IPS DF 4.7 (cell line): Measurements from ENCODE around the gene CDH4.
"Not testable (repeated sequence)": the region's sequence is repeated elsewhere in the genome, so short reads cannot be mapped to it uniquely, and the experiment has no call there.

Source experiments
- DNase-seq: peaks from one replicate; pipeline ENCODE4 v3.0.0-alpha.2; 2013; ENCODE audit warnings: low spot score; ENCODE audit errors: extremely low read depth

CDH4 gene

DNA sequence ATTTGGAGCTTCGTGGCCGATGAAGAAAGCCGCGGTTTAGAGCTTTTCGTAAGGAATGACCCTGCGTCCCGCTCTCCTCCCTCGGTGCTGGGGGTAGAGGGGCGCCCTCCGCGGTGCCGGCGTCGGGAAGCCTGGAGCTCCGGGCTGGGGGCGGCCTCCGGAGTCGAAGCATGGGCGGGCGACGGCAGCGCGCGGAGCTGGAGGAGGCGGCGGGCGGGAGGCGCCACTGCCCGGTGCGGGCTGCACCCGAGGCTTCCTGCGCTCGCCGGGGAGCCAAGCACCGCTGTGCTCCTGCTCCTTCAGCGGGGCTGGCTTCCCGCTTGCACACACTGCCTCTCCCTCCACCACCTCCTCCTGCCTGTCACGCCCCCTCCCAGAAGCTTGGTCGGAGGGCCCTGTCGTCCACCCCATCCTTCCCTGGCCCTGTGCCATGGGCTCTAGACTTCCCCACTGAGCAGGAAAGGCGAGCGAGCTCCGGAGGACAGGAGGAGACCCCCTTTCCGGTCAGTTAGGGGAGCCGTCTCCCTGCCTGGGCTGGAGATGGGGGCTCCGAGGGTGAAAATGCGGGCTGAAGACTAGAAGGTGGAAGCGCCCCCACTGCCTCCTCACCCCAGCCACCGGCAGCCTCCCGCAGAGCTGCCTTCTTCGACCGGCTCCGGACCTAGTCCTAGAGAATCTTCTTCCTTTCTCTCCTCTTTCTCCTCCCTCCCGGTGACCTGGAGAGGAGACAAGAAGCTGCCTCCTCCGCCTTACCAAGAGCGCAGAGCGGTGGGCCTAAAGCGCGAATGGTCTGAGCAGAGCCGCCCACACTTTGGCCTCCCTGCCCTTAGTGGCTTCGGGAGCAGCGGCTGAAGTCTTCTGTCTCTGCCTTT lies 1.8 kb downstream of the CDH4 start:
- DNase-seq, result no peak

DNA sequence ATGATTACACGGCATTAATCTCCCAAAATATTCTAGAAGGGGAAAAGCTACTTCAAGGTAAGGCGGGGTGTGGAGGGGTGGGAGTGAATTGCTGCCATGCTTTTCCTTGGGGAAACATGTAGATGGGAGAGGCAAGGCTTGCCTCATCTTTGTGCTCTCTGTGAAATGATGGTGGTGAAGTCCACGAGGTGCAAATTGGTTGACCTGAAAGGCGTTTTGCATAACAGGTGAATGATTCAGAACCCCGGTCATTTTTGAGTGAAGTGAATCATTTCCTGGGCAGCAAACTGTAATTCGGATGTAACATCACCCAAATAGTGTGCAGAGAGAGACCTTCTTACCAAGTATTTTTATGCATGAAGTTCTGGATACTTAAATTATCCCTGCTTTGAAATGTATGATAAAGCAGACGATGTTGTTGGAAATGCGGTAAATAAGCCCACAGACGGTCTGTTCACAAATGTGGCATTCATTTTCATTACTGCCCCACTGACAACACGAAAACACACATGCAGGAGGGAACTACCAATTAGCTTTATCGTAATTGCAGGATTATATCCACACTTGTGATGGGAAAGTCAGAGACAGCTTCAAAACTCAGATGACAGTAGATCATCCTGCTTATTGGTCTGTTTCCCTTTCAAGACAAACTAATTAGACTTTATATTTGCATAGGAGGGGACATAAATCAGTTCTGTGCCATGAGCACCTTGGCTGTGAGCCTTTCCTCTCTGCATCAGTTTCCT lies 3.0 kb downstream of the CDH4 start:
- DNase-seq, result no peak

DNA sequence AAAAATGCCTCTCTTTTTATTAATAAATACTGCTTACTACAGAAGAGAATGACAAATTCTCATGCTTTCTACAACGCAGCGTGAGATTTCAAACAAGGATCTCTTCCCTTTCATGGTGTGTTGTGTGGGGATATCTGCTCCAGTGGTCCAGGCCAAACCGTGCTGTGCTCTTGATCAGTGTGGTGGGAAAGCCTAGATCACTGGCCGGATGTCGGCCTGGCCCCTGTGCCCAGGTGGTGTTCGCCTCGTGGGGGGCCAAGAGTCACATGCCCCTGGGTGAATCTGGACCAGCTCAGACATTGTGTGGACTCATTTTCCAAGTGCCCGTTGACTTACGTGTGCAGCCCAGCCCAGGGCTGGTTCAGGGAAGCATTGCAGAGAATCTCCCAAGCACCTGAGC lies 4.3 kb downstream of the CDH4 start:
- no peak for DNase-seq

DNA sequence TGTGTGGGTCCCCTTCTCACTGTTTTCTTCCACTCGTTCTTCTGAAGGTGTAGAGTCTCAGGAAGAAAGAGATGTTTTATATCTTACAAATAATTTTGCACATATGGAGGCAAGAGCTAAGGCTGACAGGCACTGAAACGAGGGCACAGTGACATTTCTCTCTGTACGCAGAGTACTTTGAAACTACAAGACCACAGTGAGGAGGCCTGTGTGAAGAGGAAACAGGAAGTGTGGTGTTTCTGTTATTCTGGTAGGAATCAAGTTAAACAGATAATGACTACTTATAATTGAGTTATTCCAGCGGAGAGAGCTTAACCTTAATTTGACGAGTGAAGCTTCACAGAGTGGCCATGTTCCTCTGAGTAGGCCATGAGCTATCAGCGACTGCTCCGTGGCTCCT lies 4.8 kb downstream of the CDH4 start:
- no peak for DNase-seq

DNA sequence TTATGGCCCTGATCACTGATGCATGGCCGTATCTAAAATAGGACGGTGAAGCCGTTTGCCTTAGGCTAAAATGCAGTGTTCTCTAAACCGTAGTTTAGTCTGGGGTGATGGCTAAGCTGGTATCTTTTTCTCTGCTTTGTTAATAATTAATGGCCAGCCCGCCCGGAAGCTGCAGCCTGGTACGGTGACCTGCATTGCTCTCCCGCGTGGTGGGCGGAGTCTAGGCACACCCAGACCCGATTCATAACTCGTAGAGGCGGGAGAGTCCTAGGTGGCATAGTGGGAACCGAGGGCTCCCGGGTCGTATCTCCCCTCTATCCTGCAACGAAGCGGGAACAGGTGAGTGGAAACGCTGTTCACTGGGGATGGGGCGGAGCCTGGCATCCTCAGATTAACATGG lies 5.5 kb downstream of the CDH4 start:
- DNase-seq, result no peak

DNA sequence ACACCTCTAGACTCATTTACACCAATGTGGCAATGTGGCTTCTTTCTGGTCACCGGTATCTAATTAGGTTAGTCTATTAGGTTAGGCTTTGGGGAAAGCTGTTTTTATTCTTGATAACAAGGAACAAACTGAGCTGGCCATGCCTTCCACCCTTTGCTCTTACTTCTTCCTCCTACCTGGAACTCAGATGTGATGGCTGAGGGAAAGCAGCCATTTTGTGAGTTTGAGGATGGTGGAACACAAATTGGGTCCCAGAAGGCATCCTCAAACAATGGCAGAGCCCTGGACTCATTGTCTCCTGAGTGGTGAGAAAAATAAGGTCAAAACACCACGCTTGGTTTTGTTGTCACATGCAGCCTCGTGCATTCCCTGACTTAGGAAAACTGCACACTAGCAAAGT lies 7.7 kb downstream of the CDH4 start:
- no peak for DNase-seq

DNA sequence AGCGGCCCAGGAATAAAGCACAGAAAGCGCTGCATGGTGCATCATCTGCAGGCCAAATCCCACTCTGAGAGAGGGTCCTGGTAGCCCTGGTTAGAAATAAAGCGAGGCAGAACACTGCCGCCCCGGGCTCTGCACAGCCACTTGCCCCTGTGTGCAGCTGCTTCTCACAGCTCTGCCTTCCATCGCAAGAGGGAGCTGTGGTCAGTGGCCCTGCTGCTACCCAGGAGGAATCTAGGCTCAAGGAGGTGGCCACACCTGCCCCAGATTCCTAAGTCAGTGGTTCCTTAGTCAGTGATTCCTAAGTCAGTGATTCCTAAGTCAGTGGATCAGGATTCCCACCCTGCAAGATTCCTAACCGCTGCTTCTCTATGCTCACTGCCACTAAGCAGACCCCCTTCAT lies 8.8 kb downstream of the CDH4 start:
- DNase-seq, result no peak

DNA sequence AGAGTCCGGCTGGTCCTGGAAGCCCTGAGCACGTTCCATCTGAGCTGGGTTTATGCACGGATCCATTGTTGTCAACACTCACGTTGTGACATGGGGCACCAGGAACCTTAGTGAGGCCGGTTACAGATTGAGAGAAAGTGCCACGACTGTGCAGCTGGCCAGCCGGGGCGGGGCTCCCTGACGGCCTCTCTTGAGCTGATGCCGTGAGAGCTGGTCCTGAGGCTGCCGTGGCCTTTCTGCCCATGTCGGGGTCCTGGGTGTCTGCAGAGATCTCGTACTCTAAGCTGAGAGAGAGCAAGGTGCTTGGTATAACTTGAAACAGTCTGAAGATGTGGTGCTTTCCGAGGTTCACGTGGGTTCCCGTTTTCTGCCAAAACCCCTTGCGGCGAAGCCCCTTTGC lies 10.0 kb downstream of the CDH4 start:
- DNase-seq, result no peak

DNA sequence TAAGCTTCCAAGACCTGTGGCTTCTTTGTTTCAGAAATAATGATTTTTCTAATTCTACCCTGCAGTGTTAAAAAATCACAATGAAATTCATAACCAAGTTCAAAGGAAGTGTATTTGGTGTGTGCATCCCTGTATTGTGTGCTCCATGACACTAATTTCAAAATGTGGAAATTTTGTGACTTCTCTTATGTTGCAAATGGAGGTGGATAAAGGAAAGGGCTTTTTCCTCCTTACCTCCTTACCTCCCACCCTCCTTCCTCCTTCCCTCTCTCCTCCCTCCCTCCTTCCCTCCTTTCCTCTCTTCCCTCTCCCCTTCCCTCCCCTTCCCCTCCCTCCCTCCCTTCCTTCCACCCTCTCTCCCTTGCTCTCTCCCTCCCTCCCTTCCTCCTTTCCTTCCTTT lies 10.5 kb downstream of the CDH4 start:
- no peak for DNase-seq

DNA sequence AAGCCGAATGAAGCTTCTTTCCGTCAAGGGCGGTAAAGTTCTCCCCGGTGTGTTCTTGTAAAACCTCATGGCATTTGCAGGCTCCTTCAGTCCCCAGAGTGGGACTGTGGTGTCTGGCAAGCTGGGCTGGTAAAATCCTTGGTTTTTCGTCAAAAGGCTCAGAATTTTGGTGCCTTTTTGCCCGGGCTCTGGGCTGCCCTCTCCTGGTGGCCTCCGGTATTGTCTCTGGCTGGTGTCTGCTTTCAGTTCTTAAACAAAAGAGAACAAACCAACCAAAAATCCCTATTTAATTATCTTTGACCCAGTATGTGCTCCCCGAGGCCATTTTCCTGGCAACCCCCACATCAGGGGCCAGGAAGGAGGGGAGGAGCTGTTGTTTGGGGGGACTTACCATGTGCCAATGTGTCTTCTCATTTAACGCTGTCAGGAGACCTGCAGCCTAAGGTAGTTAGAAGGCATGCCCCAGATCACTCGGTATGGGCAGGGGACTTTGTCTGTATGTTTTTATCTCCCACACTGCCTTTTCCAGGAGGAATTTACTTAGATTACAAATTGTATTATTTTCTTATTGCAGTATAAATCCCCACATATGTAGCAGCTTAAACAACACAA lies 11.1 kb downstream of the CDH4 start:
- DNase-seq, result no peak

DNA sequence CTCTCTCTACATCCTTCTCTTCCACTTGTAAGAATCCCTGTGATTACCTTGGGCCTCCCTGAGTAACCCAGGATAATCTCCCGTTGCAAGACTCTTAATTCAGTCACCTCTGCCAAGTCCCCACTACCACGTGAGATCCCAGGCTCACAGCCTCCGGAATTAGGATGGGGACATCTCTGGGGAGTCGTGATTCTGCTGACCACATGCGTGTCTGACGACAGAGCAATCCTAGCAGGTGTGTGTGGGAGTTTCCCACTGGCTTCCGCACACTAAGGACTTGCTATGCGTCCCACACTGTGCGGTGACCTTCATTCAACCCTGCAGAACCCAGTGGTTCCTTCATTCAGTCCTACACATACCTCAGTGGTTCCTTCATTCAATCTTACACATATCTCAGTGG lies 11.9 kb downstream of the CDH4 start:
- DNase-seq, result no peak

DNA sequence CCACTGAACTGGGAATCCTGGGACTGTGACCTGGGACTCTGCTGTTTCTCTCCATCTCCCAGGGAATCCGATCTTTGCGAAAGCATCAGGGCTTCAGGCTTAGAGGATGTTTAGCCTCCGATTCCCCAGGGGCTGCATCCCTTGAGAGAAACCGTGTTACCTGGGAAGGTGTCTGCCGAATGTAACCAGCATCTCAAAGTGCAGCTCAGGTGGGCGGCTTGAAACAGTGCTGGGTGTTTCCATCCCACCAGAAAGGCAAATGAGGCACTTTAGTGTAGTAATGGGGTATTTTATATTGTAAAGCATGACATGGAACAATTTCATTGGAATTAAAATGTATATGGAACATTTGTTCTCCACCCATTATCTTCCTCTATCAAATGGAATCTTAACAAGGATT lies 15.2 kb downstream of the CDH4 start:
- no peak for DNase-seq

DNA sequence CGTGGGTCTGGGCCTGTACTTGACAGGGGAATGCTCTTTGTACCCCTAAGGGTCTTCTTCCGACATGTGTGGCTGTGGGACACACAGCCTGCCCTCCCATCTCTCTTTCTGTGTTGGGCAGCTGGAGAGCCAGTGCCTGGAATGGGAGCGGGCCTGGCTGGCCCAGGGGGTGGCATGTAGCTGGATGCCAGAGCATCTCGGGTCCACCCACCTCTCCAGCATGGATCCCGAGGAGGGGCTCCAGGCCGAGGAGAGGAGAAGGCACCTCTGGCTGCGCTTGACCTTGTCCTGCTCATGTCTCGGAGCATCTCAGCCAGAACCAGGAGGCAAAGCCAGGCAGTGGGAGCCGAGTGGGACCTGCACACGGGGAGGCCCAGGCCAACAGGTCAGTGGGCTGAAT lies 16.0 kb downstream of the CDH4 start:
- no peak for DNase-seq

DNA sequence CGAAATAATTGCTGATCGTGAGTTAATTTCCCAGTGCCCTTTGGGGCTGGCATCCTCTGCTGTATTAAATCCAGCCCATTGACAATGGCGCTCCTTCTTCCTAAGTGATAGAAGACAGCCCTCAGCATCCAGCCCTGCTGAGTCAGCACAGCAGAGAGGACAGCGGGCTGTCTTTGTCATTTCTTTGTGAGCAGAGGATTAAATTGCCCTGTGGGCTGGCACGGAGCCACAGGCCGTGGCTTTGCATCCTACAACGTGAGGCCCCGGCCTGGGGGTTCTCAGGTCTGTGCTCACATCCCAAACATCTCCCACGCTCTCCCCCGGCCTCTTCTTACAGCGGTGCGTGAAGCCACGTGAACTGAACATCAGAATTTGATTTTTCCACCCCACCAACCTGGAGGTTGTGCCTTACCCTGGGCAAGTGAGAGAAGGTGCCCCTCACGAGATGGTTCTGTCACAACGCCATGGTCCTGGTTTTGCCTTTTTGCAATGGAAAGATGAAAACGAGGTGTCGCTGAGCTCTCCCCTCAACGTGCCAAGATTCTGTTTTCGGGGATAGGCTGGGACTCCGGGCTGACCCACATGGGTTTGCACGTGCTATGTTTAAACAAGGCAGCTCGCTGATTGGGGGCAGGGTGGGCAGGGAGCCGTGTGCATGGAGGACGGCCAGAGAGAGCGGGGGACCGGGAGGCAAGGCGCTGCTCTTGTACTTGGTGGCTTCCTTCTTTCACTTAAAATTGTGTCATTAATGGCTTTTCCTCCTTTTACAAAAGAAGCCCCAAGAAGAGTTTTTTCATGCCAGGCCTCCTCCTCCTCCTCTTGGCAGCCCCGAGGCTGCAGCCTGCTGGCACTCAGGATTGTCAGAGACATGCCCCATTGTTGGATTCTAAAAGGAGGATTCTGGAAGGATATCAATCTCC lies 19.5 kb downstream of the CDH4 start:
- DNase-seq, result no peak

DNA sequence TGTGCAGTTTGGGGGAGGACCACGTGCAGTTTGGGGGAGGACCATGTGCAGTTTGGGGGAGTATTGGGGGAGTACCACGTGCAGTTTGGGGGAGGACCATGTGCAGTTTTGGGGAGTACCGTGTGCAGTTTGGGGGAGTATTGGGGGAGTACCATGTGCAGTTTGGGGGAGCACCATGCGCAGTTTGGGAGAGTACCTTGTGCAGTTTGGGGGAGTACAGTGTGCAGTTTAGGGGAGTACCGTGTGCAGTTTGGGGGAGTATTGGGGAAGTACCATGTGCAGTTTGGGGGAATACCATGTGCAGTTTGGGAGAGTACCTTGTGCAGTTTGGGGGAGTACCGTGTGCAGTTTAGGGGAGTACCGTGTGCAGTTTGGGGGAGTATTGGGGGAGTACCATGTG lies 21.0 kb downstream of the CDH4 start:
- DNase-seq, result not testable (repeated sequence)

DNA sequence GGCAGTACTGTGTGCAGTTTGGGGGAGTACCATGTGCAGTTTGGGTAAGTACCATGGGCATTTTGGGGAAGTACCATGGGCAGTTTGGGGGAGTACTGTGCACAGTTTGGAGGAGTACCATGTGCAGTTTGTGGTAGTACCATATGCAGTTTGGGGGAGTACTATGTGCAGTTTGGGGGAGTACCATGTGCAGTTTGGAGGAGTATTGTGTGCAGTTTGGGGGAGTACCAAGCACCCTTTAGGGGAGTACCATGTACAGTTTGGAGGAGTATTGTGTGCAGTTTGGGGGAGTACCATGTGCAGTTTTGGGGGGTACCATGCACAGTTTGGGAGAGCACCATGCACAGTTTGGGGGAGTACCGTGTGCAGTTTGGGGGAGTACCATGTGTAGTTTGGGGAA lies 21.6 kb downstream of the CDH4 start:
- not testable (repeated sequence) for DNase-seq

DNA sequence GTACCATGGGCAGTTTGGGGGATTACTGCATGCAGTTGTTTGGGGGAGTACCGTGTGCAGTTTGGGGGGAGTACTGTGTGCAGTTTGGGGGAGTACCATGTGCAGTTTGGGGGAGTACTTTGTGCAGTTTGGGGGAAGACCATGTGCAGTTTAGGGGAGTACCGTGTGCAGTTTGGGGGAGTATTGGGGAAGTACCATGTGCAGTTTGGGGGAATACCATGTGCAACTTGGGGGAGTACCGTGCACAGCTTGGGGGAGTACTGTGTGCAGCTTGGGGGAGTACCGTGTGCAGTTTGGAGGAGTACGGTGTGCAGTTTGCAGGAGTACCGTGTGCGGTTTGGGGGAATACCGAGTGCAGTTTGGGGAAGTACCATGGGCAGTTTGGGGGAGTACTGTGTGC lies 22.3 kb downstream of the CDH4 start:
- DNase-seq, result no peak

DNA sequence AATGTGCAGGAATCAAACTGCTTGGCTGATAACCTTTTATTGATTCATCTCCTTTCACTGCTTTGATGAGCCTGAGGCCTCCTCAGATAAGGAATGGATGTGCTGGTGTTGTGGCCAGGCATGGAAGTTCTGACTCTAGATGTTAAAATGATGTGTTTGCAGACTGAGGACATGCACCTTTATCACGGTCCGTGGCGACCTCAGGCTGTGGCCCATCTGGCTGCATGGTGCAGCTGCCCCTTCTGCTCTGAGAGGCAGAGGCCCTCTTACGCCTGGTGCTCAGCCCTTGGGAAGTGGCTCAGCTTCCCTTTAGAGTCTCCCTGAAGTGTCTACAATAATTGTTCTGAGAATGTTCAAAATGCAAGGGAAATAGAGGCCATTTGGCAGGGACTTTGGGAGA lies 26.2 kb downstream of the CDH4 start:
- DNase-seq, result no peak

DNA sequence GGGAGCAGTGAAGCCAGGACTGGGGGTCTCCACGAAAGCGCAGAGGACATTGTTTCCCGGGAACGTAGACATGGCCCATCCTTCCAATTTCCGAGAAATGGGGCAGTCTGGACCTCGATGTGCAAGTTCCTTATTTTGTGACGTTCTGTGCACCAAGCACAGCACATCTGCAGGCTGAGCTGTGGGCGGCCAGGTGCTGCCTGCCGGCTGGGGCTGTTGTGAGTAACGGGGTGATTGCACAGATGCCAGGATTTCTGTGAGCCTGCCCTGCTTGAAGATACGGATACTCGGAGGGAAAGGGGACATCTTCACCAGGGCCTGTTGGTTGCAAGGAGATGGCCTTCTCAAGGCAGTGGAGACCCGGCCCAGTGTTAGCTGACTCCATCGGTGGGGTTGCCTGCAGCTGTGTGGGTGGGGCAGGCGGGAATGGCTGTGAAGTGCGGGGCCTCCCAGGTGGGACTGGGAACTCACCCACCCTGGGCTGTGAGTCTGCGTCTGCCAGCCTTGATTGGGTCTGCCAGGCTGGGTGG lies 27.6 kb downstream of the CDH4 start:
- DNase-seq, result no peak

DNA sequence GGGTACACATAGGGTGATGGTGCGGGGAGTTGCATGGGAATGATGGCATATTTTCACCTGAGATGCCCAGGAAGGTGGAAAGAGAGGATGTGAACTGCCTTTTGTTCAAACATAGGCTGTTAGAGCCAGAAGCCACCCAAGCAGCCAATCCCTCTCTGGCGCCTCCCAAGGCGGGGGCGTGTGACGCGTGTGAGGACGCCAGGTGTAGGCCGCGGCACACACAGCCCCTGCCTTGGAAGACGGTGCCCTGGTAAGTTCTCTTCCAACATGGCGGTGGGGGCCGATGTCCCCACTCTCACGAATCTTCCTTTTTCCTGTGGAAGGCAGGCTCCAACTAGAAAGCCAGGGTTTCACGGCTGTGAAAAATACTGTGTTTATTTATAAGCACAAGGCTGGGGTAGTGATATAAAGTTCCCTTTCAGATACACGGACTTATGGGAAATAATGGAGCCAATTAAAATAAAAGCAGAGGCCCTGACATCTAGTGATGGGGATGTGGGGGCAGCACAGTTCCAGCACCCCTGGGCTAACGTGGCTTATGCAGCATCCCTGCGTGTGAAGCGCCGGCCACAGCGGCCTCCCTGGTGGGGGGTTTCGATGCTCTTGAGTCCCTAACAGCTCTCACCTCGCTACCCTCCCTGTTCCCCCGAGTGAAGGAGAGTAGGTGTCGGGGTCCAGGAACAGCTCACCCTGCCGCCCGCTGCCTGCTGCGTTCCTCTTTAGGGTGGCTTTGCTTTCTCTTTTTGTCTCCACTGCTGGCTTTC lies 28.3 kb downstream of the CDH4 start:
- no peak for DNase-seq
